ENCODE results near the gene CASZ1.

CASZ1 gene

DNA sequence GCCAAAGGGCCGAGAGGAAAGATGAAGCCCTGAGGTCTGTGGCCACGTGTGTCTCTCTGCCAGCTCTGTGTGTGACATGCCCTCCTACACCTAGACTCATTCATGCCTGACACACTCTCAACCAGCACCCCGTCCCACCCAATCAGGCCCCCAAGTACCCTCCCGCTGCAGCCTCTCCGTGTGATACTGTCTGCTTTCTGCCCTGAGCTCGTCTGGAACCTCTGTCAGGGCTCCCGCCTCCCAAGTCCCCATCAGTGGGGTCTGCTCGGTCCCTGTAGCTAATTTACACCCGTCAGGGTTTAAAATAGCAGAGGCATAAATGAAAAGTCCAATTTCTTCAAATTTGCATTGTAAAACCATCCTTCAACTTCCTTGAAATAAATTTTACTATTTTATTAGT lies 20.7 kb downstream of the CASZ1 start:
- no peak for DNase-seq (ENCODE audit: low spot score)

DNA sequence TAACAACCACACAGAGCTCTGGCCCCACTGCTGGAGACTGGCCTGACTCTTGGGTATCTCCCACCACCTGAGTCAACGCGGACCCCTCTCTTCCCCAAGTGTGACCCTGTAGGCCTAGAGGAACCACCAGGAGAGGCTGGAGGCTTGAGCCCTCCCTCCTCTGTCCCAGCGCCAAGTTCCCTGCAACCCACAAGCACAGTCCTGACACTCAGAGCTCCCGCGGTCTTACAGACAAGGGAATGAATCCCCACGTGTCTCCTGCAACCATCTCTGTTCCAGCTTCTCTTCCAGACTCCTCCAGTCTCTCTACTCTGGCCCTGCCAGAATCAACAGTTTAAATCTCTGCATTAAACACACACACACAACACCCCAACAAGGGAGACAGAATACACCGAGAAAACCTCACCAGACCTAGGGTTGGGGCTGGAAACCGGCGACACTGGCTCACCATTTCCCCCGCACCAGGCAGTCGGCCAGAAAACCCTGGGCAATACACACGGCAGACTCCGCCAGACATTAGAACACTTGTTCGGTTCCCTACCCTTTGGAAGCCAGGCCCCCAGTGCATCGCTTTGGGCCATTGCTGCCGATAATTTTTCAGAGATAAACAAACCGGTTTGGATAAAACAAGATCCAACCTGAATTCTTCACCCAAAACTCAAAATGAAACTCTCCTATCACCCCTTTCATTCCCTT lies 21.7 kb downstream of the CASZ1 start:
- no peak for DNase-seq (ENCODE audit: low spot score)

DNA sequence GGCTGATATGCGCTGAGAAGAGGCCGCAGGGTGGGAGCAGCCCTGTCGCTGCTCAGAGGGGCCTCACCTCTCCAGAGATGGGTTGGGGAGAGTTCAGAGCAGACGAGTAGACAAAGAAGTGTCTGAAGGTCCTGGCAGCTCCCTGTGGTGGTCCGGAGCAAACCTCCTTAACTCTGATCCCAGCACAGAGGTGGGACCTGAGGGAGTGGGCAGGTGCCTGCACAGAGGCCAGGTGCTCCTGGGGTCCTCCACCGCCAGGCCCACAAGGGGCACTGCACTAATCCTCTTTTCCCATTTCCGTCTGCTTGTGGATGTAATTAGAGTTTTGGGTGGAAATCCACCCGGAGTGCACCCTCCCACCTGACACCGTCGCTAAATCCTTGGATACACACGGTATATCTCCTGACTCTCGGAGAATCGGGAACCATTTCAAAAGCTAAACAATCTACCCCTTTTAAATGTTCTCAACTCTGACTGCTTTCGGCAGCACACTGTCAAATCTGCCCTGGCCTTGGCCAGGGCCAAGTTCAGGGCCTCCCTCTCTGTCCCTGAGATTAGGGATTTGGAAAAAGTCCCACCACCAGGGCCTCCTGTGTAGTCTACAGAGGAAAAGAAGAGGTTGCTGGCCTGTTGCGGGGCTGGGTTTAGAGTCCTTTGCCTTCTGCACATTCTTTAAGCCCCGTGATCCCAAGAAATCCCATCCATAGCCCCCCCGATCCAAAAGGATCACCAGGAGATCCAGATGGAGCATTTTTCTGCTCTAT lies 22.4 kb downstream of the CASZ1 start:
- no peak for DNase-seq (ENCODE audit: low spot score)

DNA sequence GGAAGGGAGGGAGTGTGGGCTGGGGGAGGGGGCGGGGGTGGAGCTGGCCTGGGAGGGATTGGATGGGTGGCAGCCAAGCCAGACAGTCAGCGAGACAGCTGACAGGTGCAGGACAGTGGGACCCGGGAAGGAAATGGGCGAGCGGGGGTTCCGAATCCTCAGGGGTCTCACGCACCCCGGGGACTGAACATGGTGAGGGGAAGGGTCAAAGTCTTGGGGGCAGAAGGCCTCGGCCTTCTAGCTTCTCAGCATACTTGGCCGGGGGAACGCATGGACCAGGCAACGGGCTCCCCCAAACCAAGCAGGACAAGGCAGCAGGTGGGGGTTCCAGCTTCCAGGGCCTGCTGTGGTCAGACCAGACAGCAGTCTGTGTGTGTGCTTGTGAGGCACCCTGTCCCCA lies 23.1 kb downstream of the CASZ1 start:
- no peak for DNase-seq (ENCODE audit: low spot score)

DNA sequence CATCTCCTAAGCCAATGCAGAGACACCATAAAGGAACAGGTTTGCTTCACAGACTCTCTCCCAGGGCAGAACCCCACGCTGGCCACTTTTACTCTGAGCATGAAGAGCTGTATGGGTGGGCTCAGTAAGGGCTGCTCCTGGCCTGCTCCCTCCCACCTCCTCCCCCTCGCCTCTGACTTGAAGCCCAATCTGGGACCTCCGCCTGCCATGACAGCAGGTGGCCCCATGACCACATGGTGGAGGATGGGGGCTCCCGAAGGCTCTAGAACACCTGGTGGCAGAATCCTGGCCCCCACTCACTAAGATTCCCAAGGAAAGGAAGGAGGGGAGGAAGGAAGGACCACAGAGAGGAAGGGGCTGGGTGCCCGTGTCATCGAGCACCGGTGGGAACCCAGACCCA lies 23.7 kb downstream of the CASZ1 start:
- no peak for DNase-seq (ENCODE audit: low spot score)

DNA sequence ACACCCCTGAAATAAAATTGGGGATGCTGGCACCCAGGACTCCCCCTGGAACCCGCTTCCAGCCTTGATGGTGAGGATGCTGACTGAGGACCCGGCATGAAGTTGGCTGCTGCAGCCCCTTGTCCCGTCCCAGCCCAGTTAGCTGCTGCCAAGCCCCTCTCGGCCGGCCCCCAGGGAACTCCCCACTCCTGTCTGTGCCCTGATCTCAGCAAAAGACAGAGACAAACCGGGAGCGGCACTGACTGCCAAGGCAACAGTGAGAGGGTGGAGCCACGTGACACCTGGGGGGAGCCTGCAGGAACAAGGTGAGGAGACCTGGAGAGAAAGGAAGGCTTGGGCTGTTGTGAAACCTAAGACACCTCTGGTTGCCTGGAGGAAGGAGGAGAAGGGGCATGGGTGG lies 24.7 kb downstream of the CASZ1 start:
- DNase-seq (ENCODE audit: low spot score): no peak

DNA sequence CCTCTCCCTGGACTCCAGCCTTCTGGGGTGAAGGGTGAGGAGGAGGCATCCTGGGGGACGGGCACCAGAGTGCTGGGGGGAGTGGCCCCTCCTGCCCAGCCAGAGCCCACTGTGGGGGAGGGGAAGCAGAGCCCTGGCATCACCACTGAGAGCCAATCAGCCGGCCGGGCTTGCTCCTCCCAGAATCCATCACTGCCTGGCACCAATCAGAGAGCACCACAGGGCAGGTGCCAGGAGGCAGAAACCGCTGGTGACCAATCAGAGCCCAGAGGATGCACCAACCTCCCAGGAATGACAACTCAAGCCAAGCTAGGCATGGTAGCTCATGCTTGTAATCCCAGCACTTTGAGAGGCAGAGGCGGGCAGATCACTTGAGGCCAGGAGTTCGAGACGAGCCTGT lies 27.9 kb downstream of the CASZ1 start:
- DNase-seq (ENCODE audit: low spot score): no peak

DNA sequence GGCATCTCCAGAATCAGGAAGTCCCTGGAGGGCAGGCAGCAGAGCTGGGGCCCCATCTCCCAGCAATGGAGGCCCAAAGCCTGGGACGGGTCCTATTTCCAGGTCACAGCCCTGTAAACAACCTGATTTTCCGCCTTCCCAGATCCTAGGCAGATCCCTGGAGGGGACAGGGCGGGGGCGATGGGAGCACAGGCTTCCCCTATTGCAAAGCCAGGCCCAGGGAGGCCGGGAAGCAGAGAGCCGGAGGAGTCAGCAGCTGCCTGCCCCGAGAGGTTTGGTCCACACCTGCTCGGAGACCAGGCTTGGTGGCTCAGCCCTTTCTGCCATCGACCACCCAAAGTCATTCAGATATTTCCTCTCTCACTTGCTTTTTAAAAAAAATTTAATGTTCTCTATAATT lies 29.2 kb downstream of the CASZ1 start:
- DNase-seq (ENCODE audit: low spot score): no peak

DNA sequence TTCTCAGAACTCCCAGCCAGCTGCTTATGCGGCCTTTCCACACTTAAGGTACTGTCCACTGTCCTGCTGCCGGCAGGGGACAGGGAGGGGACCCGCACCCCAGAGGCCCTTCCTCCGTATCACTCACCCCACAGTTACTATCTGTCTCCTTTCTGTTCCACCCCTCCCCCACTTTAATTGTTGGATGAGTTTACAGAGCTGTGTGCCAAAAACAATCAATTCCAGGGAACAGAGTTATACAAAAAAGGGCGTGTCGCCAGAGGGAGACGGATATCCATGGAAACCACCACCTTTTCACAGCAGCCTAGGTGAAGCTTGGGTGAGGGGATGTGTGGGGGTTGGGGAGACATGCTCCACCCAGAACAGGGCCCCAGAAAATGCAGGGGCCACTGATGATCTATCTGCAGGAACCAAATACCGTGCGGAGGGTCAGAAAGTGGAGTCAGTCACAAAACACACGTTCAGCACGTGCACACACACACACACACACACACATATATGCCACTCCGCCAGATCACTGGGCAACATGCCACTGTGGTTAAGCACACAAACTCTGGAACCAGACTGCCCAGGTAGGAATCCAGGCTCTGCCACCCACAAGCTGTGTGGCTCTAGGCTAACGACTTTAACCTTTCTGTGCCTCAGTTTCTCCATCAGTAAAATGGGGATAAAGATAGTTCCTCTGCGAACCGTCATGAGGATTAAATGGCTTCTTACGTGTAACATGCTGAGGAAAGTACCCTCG lies 30.5 kb downstream of the CASZ1 start:
- no peak for DNase-seq (ENCODE audit: low spot score)

DNA sequence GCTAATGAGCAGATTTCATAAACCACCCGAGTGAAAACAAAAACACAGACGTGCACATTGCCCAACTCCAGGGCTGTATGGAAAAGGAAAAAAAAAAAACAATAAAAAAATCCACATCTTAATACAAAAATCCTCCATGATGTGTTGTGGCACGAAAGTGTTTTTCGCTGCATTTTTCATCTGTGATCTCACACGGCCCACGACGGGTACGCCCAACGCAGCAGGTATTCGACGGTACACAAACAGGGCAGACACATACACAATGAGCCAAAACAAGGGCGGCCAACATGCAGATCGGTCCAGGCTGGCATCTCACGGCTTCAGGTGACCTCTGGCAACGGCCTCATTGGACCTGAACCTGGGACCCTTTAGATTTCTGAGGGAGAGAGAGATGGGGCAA lies 31.1 kb downstream of the CASZ1 start:
- no peak for DNase-seq (ENCODE audit: low spot score)

DNA sequence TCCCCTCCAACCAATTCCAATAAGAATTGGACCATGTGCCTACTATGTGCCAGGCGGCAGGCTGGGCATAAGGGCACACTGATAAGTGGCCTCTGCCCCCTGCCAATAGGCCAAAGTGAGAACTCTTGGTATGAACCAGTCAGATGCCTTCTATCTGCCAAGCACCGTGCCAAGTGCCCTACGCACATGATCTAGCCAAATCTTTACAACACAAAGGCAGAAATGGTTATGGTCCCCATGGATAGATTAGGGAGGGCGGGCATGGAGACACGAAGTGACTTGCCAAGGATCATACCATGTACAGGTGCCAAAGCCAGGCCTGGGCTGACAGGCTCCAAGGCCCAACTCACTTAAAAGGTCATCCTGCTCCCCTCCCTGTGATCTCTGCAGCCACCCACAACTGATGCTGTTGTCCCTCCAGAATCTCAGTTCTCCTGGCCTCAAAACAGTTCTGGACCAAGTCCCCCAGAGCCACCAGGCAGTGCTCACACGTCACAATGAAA lies 32.1 kb downstream of the CASZ1 start:
- DNase-seq (ENCODE audit: low spot score): no peak

DNA sequence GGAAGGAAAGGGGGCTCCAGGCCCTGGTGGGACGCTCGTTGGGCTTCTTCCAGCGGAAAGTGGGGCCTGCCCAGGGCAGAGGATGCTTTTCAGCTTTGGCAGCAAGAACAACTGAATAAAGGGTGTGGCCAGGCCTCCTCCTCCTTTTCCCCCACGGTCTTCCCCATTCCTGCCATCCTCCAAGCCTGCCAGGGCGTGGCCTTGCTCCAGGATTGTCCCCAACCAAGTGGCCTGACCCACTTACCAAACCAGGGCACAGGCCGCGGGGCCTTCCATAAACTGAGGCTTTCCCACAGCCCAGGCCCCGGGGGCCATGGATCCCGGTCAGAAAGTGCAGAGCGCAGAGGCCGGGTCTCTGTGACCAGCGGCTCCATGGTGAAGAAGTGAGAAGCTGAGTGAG lies 33.6 kb downstream of the CASZ1 start:
- no peak for DNase-seq (ENCODE audit: low spot score)

DNA sequence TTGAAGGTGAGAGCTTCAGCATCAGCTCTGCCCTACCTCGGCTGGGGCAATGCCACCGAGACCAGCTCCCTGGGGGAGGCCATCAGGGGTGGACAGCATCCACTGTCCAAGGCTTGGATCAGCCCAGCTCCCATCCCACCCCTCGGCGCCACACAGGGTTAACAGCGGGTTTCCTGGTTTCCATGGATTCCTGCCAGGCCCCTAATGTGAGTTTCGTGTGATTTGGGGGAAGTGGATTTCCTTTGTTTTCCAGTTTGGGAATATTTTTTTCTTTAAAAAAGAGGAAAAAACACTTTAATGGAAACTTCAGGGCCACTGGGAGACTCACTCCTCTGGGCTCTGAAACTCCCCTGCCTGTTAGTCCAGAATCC lies 34.3 kb downstream of the CASZ1 start:
- DNase-seq (ENCODE audit: low spot score): no peak

DNA sequence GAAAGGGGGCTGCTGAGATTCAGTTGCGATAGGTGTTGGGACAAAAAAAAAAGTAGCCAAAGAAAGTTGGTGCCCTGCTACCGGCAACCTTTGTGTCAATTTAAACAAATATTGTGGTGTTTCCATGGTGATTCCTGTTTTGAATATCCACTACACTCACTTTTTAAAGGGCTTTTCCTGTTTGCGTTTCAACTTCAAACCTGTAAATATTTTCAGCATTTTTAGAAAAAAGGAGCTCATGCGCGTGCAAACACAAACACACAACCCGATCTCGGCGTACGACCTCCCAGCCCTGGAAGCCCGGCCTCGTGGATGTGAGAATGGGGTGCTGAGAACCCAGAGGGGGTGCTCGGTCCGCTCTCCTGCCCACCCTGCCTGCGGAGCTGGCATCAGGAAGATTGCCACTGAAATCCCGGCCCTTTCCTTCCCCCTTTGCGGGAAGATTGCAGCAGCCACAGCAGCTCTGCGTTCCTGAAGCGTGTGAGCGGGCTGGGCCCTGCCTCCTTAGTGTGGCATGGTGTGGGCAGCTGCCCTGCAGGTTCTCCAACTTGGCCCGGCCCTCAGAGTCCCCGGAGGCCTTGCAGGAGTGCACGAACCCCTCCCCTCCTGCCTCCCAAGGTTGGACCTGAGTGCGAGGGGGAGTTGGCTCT lies 34.8 kb downstream of the CASZ1 start:
- DNase-seq (ENCODE audit: low spot score): no peak

DNA sequence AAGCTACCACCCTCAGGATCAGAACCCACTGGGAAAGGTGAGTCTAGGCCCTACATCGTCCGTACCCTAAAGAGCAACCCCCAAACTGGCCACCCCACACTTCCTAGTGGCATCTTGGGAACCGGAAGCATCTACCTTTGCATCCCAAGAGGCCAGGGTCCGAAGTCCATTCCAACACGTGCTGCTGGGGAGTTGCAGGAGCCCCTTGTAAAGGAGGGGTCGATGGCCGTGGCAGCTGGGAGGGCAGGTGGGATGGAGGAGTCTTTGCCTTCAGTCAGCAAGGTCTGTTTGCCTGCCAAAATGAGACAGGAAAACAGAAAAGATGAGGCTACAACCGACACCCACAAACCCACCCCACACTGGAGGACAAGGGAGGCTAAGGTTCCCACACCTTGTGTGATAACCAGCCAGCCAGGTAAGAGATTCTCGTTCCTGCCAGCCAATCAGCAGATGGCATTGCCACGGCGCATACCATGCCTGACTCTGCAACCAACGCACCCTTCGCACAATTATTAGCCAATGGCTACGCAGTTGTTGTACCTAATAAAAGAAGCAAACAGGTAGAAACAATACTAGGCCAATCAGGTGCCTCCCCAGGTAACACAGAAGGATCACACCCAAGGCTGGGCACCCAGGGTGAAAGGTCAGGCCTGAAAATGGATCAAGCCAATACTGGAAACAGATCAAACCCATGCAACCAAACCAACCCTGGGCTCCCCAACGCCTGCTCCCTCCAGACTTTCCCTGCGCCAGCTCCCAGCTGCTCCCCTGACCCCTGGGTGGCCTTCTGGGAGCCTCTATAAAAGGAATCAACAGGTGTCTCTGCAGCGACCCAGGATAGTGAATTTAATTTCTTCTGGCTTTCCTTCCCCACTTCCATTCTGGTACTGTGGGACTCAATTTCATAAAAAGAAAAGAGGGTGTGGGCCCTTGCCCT lies 35.6 kb downstream of the CASZ1 start:
- no peak for DNase-seq (ENCODE audit: low spot score)

DNA sequence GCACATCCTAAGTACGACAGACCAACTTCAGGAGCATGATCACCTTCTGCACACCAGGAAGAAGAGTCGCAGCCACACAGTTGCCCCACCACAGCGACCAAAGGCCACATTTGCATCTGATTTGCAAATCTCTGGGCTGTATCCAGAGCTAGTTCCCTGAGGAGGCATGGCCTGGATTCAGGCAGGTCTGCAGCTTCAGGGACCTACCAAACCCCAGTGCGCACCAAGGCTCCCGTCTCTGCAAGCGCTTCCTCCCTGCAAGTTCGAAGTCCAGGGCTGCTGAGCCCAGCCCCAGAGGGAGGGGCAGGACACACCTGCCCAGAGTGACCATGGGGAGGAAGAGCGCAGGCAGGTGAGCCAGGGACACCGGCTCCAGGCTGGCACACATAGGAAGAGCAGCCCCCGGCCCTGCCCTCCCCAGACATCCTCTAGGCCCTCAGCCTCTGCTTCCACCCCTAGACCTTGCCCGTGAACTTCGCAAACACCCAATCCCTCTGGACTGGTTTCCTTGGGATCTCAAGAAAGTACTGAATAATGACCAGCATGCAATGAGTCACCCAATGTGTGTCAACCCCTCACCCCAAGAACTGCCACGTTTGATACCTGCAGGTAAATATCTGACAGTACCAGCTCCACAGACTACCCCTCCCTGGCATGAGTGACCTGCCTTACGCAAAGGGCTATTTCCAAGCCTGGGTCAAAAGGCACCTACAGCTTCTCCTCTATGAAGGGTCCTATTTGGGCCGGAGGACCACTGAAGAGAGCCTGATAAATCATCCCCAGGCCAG lies 36.8 kb downstream of the CASZ1 start:
- DNase-seq (ENCODE audit: low spot score): no peak

DNA sequence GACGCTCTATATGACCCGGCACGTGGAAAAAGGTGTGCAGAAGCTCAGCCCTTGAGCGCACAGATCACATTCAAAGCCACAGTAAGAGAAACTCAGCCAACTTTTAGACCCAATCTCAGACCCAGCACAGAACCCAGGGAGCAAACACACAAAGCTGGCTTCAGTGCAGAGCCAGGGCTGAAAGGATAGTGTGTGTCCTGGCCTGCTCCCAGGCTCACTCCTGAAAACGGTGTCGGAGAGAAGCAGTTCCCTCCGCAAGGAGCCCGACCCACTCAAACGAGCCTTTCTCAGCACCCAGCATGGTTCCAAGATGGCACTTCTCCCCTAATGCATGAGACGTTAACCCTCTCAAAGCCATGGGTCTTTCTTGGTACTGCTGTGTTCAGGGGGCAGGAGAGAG lies 39.6 kb downstream of the CASZ1 start:
- DNase-seq (ENCODE audit: low spot score): no peak

DNA sequence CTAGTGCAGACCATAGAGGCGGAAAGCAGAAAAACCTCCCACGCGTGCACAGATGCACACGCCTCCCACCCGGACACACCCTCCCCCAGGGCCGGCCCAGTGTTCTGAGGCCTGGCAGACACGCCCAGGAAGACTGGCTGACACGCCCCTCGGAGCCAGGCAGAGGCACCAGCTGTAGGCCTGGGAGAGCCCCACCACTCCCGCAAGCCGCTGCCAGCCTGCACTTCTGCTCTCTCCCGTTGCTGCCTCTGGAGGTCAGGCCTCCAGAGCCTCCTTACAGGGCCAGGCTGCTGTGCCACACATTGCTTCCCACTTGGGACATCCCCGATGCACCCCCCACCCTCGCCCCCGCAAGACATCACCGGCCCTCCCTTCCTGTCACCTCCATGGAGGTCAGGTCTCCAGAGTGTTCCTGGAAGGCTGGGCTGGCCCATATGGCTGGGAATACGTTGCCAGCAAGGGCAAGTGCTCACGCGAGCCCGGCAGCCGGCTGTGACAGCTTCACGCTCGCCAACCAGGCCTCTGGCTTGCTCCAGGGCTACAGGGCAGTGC lies 40.4 kb downstream of the CASZ1 start:
- peak; percentile 20 for DNase-seq (ENCODE audit: low spot score)

DNA sequence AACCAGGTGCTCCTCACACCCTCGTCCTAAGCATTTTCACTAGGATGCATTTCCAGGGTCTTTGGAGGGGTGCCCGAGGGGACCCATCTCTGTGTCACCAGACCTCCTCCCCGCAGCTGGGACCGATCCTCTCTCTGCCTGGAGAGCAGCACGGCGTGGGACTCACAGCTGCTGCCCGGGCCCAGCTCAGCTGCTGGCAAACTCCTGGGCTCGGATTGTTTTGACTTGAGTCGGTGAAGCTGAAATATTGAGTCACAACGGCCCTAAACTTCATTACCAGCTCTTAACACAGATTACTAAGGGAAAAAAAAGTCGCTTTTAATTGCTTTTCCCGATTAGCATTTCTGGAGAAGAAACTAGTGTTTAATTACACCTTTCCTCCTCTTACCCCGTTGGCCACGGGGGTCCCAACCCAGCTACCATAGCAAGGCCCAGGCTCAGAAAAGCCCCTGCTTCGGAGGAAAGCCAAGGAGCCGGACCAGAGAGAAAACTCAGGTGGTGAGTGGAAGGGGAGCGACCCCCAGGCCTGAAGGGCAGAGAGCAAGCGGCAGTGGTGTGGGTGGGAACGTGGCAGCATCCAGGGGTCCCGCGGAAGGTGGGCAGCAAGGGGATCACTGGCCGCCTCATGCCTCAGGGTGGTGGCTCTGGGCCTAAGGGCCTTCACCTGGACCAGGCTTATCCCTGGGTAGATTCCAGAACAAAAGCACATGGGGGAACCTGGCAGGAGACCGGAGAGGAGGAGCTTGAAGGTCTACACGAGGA lies 41.7 kb downstream of the CASZ1 start:
- no peak for DNase-seq (ENCODE audit: low spot score)

DNA sequence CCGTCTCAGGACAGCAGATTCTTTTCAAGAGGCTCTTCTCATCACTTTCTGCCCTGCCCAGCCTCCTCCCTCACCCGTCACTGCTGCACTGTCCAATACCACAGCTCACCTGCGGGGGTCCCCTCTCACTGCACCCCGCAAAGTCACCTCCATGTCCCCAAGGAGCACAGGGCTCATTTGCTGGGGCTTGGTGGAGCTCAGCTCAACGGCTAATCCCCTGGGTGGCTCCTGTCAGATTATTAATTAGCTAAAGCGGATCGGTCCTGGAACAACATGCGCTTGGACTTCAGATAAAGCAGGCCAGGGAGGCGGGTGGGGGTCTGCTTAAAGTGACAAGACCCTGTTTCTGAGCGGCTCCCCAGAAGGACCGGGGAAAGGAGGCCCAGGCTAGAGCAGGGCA lies 43.1 kb downstream of the CASZ1 start:
- no peak for DNase-seq (ENCODE audit: low spot score)

Data from activated CD4-positive, alpha-beta T cell treated with anti-CD3 and anti-CD28 coated beads, Interleukin-2, Interleukin-4, amounts not matched to agents 100 ng/mL and 50 ng/mL, durations not matched to agents 16 hours and 8 hours (primary cell).